Measurements from ENCODE around the gene PPFIBP1. TPM values are rescaled to one million over a fixed set of nuclear protein-coding genes. Genes with fewer than 3 reads are reported as not detected.

Gene PPFIBP1
- total and polyA plus RNA-seq, 12 donors: 9.6 to 123 (median 74.3) TPM

DNA sequence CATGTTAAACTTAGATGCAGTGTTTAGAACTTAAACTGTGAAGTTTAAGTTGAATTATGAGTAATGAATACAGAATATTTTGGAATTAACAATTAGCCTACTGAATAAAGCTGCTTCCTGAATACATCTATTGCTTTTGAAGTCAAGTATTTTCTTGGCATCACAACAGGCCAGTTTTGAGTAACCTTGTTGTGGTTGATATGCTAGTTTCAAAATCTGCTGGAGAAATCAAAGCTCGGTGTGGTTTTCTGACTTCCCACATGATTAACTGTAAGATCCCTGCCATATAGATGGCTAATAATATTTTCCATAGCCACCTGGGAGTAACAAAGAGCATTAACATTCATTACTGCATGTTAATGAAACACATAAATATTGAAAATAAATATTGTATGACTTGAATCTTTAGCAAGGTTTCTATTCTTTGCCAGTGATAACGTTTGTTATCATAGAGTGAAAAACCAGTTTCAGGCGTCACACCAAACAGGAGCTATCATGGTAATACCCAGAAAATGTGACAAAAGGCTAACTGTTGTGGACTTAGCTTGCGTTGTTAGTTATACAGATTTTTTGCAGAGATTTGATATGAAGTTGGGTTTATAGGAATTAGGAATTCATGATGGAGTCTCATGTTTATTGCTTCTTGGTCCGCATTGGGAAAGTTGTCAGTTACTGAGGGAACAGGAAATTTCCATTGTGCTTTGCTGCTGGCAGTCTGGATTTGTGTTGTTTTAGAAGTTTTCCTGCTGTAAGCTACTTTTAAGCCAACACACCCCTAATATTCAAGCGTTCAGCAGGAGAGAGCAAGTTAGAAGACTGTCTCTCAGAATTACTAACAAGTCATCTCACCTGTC is 32.1 kb downstream of the PPFIBP1 start:
- intact Hi-C loops (cut with DNase I): loop anchor here in 1 of 2 donors (10.0 kb wide), 1 partner anchor 69 kb away; no protein-coding TSS in a partner anchor

DNA sequence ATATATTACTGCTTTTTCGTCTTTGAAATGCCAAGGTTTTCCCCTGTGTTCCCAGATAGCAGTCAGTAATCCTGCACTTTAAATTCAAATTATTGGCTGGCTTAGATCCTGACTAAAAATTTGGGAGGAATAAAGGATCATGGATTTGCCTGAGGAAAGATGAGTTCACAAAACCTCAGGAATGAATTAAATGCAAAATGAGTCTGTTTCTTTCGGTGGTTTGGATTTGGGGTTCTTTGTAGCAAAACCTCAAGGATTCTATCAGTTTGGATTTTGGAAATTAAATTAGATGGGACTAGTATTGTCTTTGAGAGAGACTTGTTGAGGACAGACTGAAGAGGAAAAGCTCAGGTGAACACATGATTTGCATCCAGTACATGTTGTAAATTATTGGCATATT is 36.1 kb downstream of the PPFIBP1 start:
- Histone ChIP-seq H3K27ac (no peak overlapping the region), H3K4me1 (replicated peaks in 1 of 2) (peaks cover 19 to 44% of the 10 kb centered on the region in 2 donors)
- WGBS, 4 donors: 52 to 62% (median 59%) methylated on average over 2 of the region's 2 CpGs

More for the DNA sequence above, 32.1 kb downstream of the PPFIBP1 start:
- Histone ChIP-seq H3K27me3 (no peaks in the 10 kb centered on the region), H3K9me3 (replicated peaks in 1 of 3) (no peaks in the 10 kb centered on the region), H3K27ac (peak overlapping the region in 4 of 5 donors; percentile 57 to 79 (median 70)), H3K4me3 (peak overlapping the region in 1 of 4 donors; percentile 33), H3K36me3 (replicated peaks in 1 of 2) (no peaks in the 10 kb centered on the region), H3K4me1 (replicated peaks in 1 of 2) (peaks cover 36 to 60% of the 10 kb centered on the region in 2 donors)
- DNase-seq: no peak
- WGBS, 4 donors: 32 to 37% (median 35%) methylated on average over 6 of the region's 6 CpGs
- no peak for TF ChIP-seq POLR2A (IDR thresholded peaks at IDR 0.05)
- TF ChIP-seq, protein P1, sequence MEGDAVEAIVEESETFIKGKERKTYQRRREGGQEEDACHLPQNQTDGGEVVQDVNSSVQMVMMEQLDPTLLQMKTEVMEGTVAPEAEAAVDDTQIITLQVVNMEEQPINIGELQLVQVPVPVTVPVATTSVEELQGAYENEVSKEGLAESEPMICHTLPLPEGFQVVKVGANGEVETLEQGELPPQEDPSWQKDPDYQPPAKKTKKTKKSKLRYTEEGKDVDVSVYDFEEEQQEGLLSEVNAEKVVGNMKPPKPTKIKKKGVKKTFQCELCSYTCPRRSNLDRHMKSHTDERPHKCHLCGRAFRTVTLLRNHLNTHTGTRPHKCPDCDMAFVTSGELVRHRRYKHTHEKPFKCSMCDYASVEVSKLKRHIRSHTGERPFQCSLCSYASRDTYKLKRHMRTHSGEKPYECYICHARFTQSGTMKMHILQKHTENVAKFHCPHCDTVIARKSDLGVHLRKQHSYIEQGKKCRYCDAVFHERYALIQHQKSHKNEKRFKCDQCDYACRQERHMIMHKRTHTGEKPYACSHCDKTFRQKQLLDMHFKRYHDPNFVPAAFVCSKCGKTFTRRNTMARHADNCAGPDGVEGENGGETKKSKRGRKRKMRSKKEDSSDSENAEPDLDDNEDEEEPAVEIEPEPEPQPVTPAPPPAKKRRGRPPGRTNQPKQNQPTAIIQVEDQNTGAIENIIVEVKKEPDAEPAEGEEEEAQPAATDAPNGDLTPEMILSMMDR (IDR thresholded peaks at IDR 0.05): no peak

DNA sequence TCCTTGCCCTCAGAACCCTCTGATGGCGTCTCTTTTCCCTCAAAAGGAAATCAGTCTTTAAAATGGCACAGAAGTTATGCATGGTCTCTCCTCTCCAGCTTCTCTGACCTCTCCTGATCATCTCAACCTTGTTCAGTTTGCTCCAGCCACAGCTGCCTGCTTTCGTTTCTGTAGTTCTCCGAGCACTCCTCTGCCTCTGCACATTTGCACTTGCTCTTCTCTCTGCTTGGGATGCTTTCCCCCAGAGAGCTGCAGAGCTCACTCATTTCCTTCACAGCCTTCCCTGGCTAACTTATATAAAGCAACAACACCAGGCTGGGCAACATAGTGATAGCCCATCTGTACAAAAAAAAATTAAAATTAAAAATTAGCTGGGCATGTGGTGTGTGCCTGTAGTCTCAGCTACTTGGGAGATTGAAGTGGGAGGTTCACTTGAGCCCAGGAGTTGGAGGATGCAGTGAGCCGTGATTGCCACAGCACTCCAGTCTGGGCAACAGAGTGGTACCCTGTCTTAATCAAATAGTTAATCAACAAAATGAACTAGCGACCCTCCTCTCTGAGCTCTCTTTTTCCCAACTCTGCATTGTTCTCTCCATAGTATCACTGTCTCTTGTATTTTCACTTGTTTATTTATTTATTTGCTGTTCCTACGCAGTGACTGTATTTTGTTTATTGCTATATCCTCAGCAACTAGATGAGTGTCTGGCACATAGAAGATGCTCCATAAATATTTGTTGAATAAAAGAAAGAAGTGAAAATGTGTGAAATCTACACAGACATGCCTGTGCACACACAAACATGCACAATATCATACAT is 37.7 kb downstream of the PPFIBP1 start:
- TF ChIP-seq, protein P1 (IDR thresholded peaks at IDR 0.05): no peak
- no peak for TF ChIP-seq POLR2A (IDR thresholded peaks at IDR 0.05)
- Histone ChIP-seq H3K9me3 (replicated peaks in 1 of 3) (no peaks in the 10 kb centered on the region), H3K27ac (peak overlapping the region in 1 of 5 donors; percentile 11), H3K36me3 (replicated peaks in 1 of 2) (no peaks in the 10 kb centered on the region), H3K4me1 (replicated peaks in 1 of 2) (peaks cover 7 to 30% of the 10 kb centered on the region in 2 donors), H3K4me3 (no peak overlapping the region), H3K27me3 (no peaks in the 10 kb centered on the region)
- WGBS, 4 donors: 51 to 58% (median 54%) methylated on average over 6 of the region's 6 CpGs
- intact Hi-C loops (cut with DNase I): no loop called here
- no peak for DNase-seq

More for the DNA sequence above, 36.1 kb downstream of the PPFIBP1 start:
- no peak overlapping the region for H3K4me3 ChIP-seq
- no peaks in the 10 kb centered on the region for H3K27me3 ChIP-seq
- H3K36me3 ChIP-seq (replicated peaks in 1 of 2): no peaks in the 10 kb centered on the region
- TF ChIP-seq, protein P1 (IDR thresholded peaks at IDR 0.05): no peak
- TF ChIP-seq POLR2A (IDR thresholded peaks at IDR 0.05): no peak
- intact Hi-C loops (cut with DNase I): no loop called here
- H3K9me3 ChIP-seq (replicated peaks in 1 of 3): no peaks in the 10 kb centered on the region
- no peak for DNase-seq

DNA sequence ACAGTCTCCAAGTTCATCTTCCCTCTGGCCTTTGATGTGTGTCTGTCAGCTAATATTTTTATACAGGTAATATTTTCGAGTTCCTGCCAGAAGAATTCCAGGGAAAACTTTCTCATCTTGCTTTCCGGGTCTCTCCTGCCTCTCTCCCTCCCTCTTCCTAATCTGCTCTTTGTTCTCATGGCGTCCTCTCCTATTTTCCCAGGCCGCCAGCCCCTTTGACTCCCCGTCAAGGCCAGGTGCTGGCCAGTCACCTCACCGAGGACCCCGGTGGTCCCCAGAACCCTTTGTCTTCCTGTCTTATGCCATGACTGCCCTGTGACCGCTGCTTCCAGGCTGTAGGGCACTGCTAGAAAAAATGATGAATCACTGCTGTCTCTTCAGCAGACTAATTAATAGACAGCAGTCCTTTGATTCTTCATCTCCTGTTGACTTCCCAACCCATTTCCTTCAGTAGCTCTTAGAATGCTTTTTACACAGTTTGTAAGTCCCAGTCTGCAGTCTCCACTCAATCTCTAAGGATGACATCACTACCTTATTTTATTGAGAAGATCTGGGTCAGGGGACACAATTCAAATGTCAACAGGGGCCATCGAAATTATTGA is 40.7 kb downstream of the PPFIBP1 start:
- 39 to 48% (median 45%) methylated on average over 9 of the region's 9 CpGs for WGBS, 4 donors
- Histone ChIP-seq H3K4me1 (replicated peaks in 1 of 2) (peaks cover 7 to 29% of the 10 kb centered on the region in 2 donors), H3K9me3 (replicated peaks in 1 of 3) (no peaks in the 10 kb centered on the region), H3K4me3 (no peak overlapping the region), H3K27me3 (no peaks in the 10 kb centered on the region), H3K36me3 (replicated peaks in 1 of 2) (no peaks in the 10 kb centered on the region), H3K27ac (peak overlapping the region in 1 of 5 donors; percentile 5)
- no peak for TF ChIP-seq POLR2A (IDR thresholded peaks at IDR 0.05)
- TF ChIP-seq, protein P1 (IDR thresholded peaks at IDR 0.05): no peak
- intact Hi-C loops (cut with DNase I): no loop called here
- peak in 1 of 7 donors; percentile 19 for DNase-seq
